Hepatocyte (in vitro differentiated cells): Measurements from ENCODE around the gene CHN2. TPM values are rescaled to one million over a fixed set of nuclear protein-coding genes. Genes with fewer than 3 reads are reported as not detected.

Source experiments
- DNase-seq: peaks from one replicate; pipeline ENCODE4 v3.0.0-alpha.2; 2016; ENCODE audit warnings: low spot score
- H2AFZ ChIP-seq: fragments of 200-600 bp; sonication (generic); 2 replicates; pipeline ENCODE4 v1.6.0; 2016; ENCODE audit warnings: antibody characterized with exemption, mild to moderate bottlenecking
- H3K27ac ChIP-seq: fragments of 200-600 bp; sonication (generic); 2 replicates; pipeline ENCODE4 v1.5.1; 2016; ENCODE audit warnings: mild to moderate bottlenecking
- H3K27me3 ChIP-seq: fragments of 200-600 bp; sonication (generic); 2 replicates; pipeline ENCODE4 v1.6.1; 2016
- H3K36me3 ChIP-seq: fragments of 200-600 bp; sonication (generic); replicated peaks from 2 replicates; pipeline ENCODE4 v1.5.1; 2016; ENCODE audit warnings: low read depth; ENCODE audit not compliant: insufficient read depth
- H3K4me1 ChIP-seq: fragments of 200-600 bp; sonication (generic); 2 replicates; pipeline ENCODE4 v1.5.1; 2016; ENCODE audit warnings: mild to moderate bottlenecking, moderate library complexity; ENCODE audit not compliant: insufficient read depth
- H3K4me2 ChIP-seq: fragments of 200-600 bp; sonication (generic); 2 replicates; pipeline ENCODE4 v1.6.0; 2016
- H3K4me3 ChIP-seq: fragments of 200-600 bp; sonication (generic); 2 replicates; pipeline ENCODE4 v1.5.1; 2016; ENCODE audit warnings: mild to moderate bottlenecking
- H3K79me2 ChIP-seq: fragments of 200-600 bp; sonication (generic); 2 replicates; pipeline ENCODE4 v1.6.0; 2017; ENCODE audit warnings: mild to moderate bottlenecking
- H3K9me2 ChIP-seq: fragments of 200-600 bp; sonication (generic); replicated peaks from 2 replicates; pipeline ENCODE4 v1.6.0; 2017; ENCODE audit warnings: mild to moderate bottlenecking; ENCODE audit not compliant: insufficient read depth
- H3K9me3 ChIP-seq: fragments of 200-600 bp; sonication (generic); 2 replicates; pipeline ENCODE4 v1.5.1; 2016; ENCODE audit warnings: low read depth, mild to moderate bottlenecking
- H4K20me1 ChIP-seq: fragments of 200-600 bp; sonication (generic); 2 replicates; pipeline ENCODE4 v1.6.0; 2016; ENCODE audit warnings: mild to moderate bottlenecking; ENCODE audit not compliant: insufficient read depth, poor library complexity, severe bottlenecking
- CTCF ChIP-seq: fragments of 200-600 bp; sonication (generic); IDR thresholded peaks from 2 replicates; pipeline ENCODE4 v1.5.1; 2016; ENCODE audit warnings: antibody characterized with exemption, mild to moderate bottlenecking; ENCODE audit not compliant: poor library complexity
- EZH2 ChIP-seq: fragments of 200-600 bp; sonication (generic); IDR thresholded peaks from 2 replicates; pipeline ENCODE4 v1.6.1; 2016; ENCODE audit warnings: antibody characterized with exemption, mild to moderate bottlenecking, borderline replicate concordance
- EZH2phosphoT487 ChIP-seq: fragments of 200-600 bp; sonication (generic); IDR thresholded peaks from one replicate; pipeline ENCODE4 v1.6.1; 2018; ENCODE audit warnings: antibody characterized with exemption, mild to moderate bottlenecking, low read depth, moderate library complexity; ENCODE audit not compliant: unreplicated experiment, severe bottlenecking
- WGBS: methylation state at CpG from one replicate; pipeline ENCODE4 v1.1.6; 2016; ENCODE audit warnings: low lambda C conversion rate; ENCODE audit errors: missing lambda C conversion rate; 5-methylcytosine and 5-hydroxymethylcytosine counted together
- polyA plus RNA-seq: library from polyadenylated mRNA; unstranded; fragments of >200 nt; fragmentation: Nextera tagmentation; extraction: Ambion mirVana; gene quantifications from 2 replicates; pipeline ENCODE4 v1.2.1, GENCODE V29; 2016
- total RNA-seq: library from RNA; depleted of rRNA; stranded (reverse); fragments of >200 nt; gene quantifications from 2 replicates; pipeline ENCODE4 v1.2.3, GENCODE V29; 2014

Gene CHN2
- total and polyA plus RNA-seq, 2 experiments from 2014 or later, result 8.7 to 12.3 TPM

- H3K27me3 ChIP-seq, result no peaks in the 10 kb centered on the region
- no peak overlapping the region for H3K4me2 ChIP-seq
- H3K4me1 ChIP-seq, result no peaks in the 10 kb centered on the region
- WGBS, result 92% methylated on average over 4 of the region's 4 CpGs
- H4K20me1 ChIP-seq, result no peaks in the 10 kb centered on the region
- no peak overlapping the region for H3K4me3 ChIP-seq
- no peak overlapping the region for H2AFZ ChIP-seq
- TF ChIP-seq EZH2 (no peak), EZH2phosphoT487 (no peak), CTCF (no peak)
- DNase-seq, result no peak
- no peaks in the 10 kb centered on the region for H3K9me3 ChIP-seq
- H3K36me3 ChIP-seq, result no peaks in the 10 kb centered on the region
- no peaks in the 10 kb centered on the region for H3K79me2 ChIP-seq
- H3K27ac ChIP-seq, result no peak overlapping the region
- no peaks in the 10 kb centered on the region for H3K9me2 ChIP-seq
Measured at GRCh38 chr7:29161231-29161630, 33.3 kb upstream of the CHN2 start.

- Histone ChIP-seq H3K9me3 (no peaks in the 10 kb centered on the region), H3K27ac (no peak overlapping the region)
- WGBS, result 85% methylated on average over 6 of the region's 6 CpGs
Measured at GRCh38 chr7:29162577-29162976, 32.0 kb upstream of the CHN2 start.

GRCh38 chr7:29163854-29164253 is 30.7 kb upstream of the CHN2 start:
- peak; percentile 19 for DNase-seq
- Histone ChIP-seq H3K36me3 (no peaks in the 10 kb centered on the region), H3K79me2 (no peaks in the 10 kb centered on the region), H3K27ac (no peak overlapping the region), H3K27me3 (no peaks in the 10 kb centered on the region), H3K4me1 (no peaks in the 10 kb centered on the region), H3K4me3 (no peak overlapping the region), H3K9me3 (no peaks in the 10 kb centered on the region), H4K20me1 (no peaks in the 10 kb centered on the region), H2AFZ (no peak overlapping the region), H3K4me2 (no peak overlapping the region), H3K9me2 (no peaks in the 10 kb centered on the region)
- 58% methylated on average over 3 of the region's 3 CpGs for WGBS
- TF ChIP-seq EZH2phosphoT487 (no peak), CTCF (no peak), EZH2 (no peak)

More at GRCh38 chr7:29162577-29162976, 32.0 kb upstream of the CHN2 start:
- H3K27me3 ChIP-seq, result no peaks in the 10 kb centered on the region
- H3K4me2 ChIP-seq, result no peak overlapping the region
- H3K4me1 ChIP-seq, result no peaks in the 10 kb centered on the region
- no peak overlapping the region for H2AFZ ChIP-seq
- no peak overlapping the region for H3K4me3 ChIP-seq
- no peaks in the 10 kb centered on the region for H3K79me2 ChIP-seq
- no peaks in the 10 kb centered on the region for H3K9me2 ChIP-seq
- TF ChIP-seq CTCF (no peak), EZH2phosphoT487 (no peak), EZH2 (no peak)
- no peaks in the 10 kb centered on the region for H3K36me3 ChIP-seq
- no peaks in the 10 kb centered on the region for H4K20me1 ChIP-seq
- no peak for DNase-seq

- no peak overlapping the region for H3K4me2 ChIP-seq
Measured at GRCh38 chr7:29167721-29168120, 26.9 kb upstream of the CHN2 start.

More at GRCh38 chr7:29167721-29168120, 26.9 kb upstream of the CHN2 start:
- no peak overlapping the region for H3K27ac ChIP-seq
- H3K4me3 ChIP-seq, result no peak overlapping the region
- H3K4me1 ChIP-seq, result no peaks in the 10 kb centered on the region
- TF ChIP-seq EZH2 (no peak), EZH2phosphoT487 (no peak), CTCF (no peak)
- no peaks in the 10 kb centered on the region for H3K79me2 ChIP-seq
- H3K9me3 ChIP-seq, result no peaks in the 10 kb centered on the region
- no peaks in the 10 kb centered on the region for H4K20me1 ChIP-seq
- DNase-seq, result no peak
- H2AFZ ChIP-seq, result no peak overlapping the region
- H3K27me3 ChIP-seq, result no peaks in the 10 kb centered on the region
- WGBS, result 81% methylated on average over 1 of the region's 1 CpG
- no peaks in the 10 kb centered on the region for H3K36me3 ChIP-seq
- H3K9me2 ChIP-seq, result no peaks in the 10 kb centered on the region
